Neuronal stem cell (in vitro differentiated cells): ENCODE data around the gene RAMP1.

Source experiments
- DNase-seq: peaks from one replicate; pipeline ENCODE4 v3.0.0-alpha.2; 2013; ENCODE audit warnings: low spot score
- H2AFZ ChIP-seq: one replicate; pipeline ENCODE4 v1.6.1; 2013; ENCODE audit warnings: mild to moderate bottlenecking, low read length, inconsistent platforms
- H2AK5ac ChIP-seq: 2 replicates; pipeline ENCODE4 v1.6.1; 2013; ENCODE audit warnings: low read depth, mild to moderate bottlenecking, inconsistent platforms, low read length, moderate library complexity, mixed read lengths
- H2BK120ac ChIP-seq: 2 replicates; pipeline ENCODE4 v1.6.1; 2013; ENCODE audit warnings: low read depth, mild to moderate bottlenecking, inconsistent platforms, low read length, moderate library complexity, mixed read lengths
- H2BK12ac ChIP-seq: one replicate; pipeline ENCODE4 v1.6.1; 2013; ENCODE audit warnings: low read length, inconsistent platforms
- H2BK15ac ChIP-seq: 2 replicates; pipeline ENCODE4 v1.6.1; 2013; ENCODE audit warnings: mild to moderate bottlenecking, low read length, inconsistent platforms, mixed read lengths
- H2BK5ac ChIP-seq: one replicate; pipeline ENCODE4 v1.6.1; 2013; ENCODE audit warnings: inconsistent platforms, mild to moderate bottlenecking, low read length, moderate library complexity
- H3K14ac ChIP-seq: one replicate; pipeline ENCODE4 v1.6.1; 2013; ENCODE audit warnings: low read length, inconsistent platforms
- H3K18ac ChIP-seq: 2 replicates; pipeline ENCODE4 v1.6.1; 2013; ENCODE audit warnings: low read length, inconsistent platforms
- H3K23ac ChIP-seq: 2 replicates; pipeline ENCODE4 v1.6.1; 2013; ENCODE audit warnings: low read depth, mild to moderate bottlenecking, mixed read lengths, low read length, inconsistent platforms; ENCODE audit not compliant: poor library complexity
- H3K27ac ChIP-seq: replicated peaks from 3 replicates; pipeline ENCODE4 v1.5.1; 2013; ENCODE audit warnings: low read length, inconsistent platforms
- H3K27me3 ChIP-seq, 3 experiments: 2 replicates each; pipeline ENCODE4 v1.6.1; 2013; ENCODE audit warnings: low read length in 3 of 3, mild to moderate bottlenecking in 2 of 3, inconsistent platforms in 1 of 3, low read depth in 1 of 3, mixed read lengths in 1 of 3, moderate library complexity in 1 of 3; ENCODE audit not compliant: control insufficient read depth in 3 of 3, insufficient read depth in 3 of 3
- H3K36me3 ChIP-seq, 2 donors: replicated peaks in 1 of 2; 2 replicates each; pipeline ENCODE4 v1.6.1; 2013; ENCODE audit warnings: low read length in 2 of 2; ENCODE audit not compliant: control insufficient read depth in 2 of 2, insufficient read depth in 2 of 2
- H3K4ac ChIP-seq: 2 replicates; pipeline ENCODE4 v1.6.1; 2013; ENCODE audit warnings: inconsistent platforms, mild to moderate bottlenecking, low read length, moderate library complexity
- H3K4me1 ChIP-seq, 2 donors: 1 replicate in 1 of 2; 2 replicates in 1 of 2; pipeline ENCODE4 v1.6.1; 2013; ENCODE audit warnings: low read length in 2 of 2, low read depth in 1 of 2; ENCODE audit not compliant: control insufficient read depth in 2 of 2, insufficient read depth in 1 of 2
- H3K4me2 ChIP-seq: one replicate; pipeline ENCODE4 v1.6.1; 2013; ENCODE audit warnings: mild to moderate bottlenecking, low read length, inconsistent platforms; ENCODE audit not compliant: insufficient read depth, poor library complexity, severe bottlenecking
- H3K4me3 ChIP-seq, 2 donors: 2 replicates each; pipeline ENCODE4 v1.5.1; 2013; ENCODE audit warnings: low read length in 2 of 2, mild to moderate bottlenecking in 2 of 2, inconsistent platforms in 1 of 2, moderate library complexity in 1 of 2
- H3K79me1 ChIP-seq: one replicate; pipeline ENCODE4 v1.6.1; 2013; ENCODE audit warnings: low read depth, mild to moderate bottlenecking, inconsistent platforms, low read length, moderate library complexity
- H3K9ac ChIP-seq: one replicate; pipeline ENCODE4 v1.6.1; 2013; ENCODE audit warnings: mild to moderate bottlenecking, low read depth, low read length, inconsistent platforms; ENCODE audit not compliant: poor library complexity
- H3K9me3 ChIP-seq, 2 donors: replicated peaks in 1 of 2; 2 replicates each; pipeline versions ENCODE3 to v1.6.1; 2013; ENCODE audit warnings: low read length in 2 of 2, mild to moderate bottlenecking in 2 of 2, inconsistent platforms in 1 of 2, low read depth in 1 of 2, mixed read lengths in 1 of 2, moderate library complexity in 1 of 2; ENCODE audit not compliant: control insufficient read depth in 2 of 2, insufficient read depth in 1 of 2
- H4K8ac ChIP-seq: one replicate; pipeline ENCODE4 v1.6.1; 2013; ENCODE audit warnings: low read depth, mild to moderate bottlenecking, inconsistent platforms, low read length, moderate library complexity
- H4K91ac ChIP-seq: one replicate; pipeline ENCODE4 v1.6.1; 2013; ENCODE audit warnings: low read length, low read depth, mild to moderate bottlenecking, inconsistent platforms; ENCODE audit not compliant: poor library complexity
- WGBS, 2 donors: extraction: QIAGEN DNeasy Blood & Tissue Kit; methylation state at CpG; one replicate each; pipeline ENCODE4 v1.1.7; 2013; ENCODE audit warnings: missing lambda C conversion rate in 2 of 2, mixed read lengths in 1 of 2; ENCODE audit not compliant: insufficient read length in 2 of 2, insufficient replicate concordance in 1 of 2; ENCODE audit errors: extremely low coverage in 2 of 2; 5-methylcytosine and 5-hydroxymethylcytosine counted together

Gene RAMP1

DNA sequence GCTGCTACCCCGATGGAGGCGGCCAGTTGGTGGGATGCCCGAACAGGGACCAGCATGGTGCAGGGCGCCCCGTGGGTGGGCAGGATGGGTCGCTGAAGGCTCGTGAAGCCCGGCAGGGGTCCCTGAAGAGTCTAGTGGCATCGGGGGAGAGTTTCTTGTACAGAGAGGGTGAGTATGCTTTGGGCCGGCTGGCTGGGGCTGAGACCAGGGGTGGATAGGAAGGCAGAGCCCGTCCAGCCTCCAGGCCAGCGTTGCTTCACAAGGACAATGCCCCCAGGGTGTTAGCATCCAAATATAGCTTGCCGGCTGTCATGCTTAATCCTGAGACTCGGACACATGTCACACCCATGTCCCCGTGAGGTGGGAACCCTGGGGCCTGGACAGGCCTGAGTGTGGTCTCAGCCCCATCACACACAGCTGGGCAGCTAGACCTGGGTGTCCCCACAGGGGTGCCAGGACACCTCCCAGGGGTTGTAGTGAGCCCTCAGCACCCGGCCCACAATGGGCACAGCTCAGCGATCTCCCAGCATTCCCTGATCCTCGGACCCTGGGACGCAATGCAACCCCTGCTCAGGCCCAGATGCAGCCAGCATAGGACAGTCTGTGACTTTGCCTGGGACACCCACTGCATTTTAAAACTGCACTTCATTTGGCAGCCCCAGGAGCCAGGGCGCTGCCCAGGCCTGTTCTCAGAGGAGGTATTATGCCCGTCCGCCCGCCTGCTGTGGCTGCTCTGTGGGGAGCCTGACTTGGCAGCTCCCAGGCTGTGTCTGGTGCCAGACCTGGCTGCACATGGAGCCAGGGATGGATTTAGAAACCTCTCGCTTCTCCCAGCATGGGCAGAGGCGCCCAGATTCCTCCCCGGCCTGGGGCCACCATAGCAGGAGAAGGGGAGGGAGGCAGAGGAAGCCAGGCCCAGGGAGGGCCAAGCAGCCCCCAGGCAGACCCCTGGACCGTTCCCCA, 36.4 kb downstream of the RAMP1 start:
- WGBS, 2 donors, result no CpG with 5 or more reads among the region's 27 CpGs
- Histone ChIP-seq H3K18ac (peak overlapping the region; percentile 48), H3K23ac (no peak overlapping the region), H3K9ac (no peak overlapping the region), H2BK12ac (no peak overlapping the region), H3K27me3 (peaks cover 0 to 3% (median 2%) of the 10 kb centered on the region in 3 experiments), H3K14ac (no peak overlapping the region), H3K4me1 (peaks cover 5 to 14% of the 10 kb centered on the region in 2 donors), H3K9me3 (no peaks in the 10 kb centered on the region), H3K27ac (no peak overlapping the region), H4K8ac (no peak overlapping the region), H4K91ac (no peak overlapping the region), H2BK15ac (peak overlapping the region; percentile 84), H2AK5ac (peak overlapping the region; percentile 66), H3K79me1 (no peaks in the 10 kb centered on the region), H3K4ac (no peak overlapping the region), H3K4me2 (no peak overlapping the region), H2AFZ (peak overlapping the region; percentile 76), H3K36me3 (no peaks in the 10 kb centered on the region), H2BK5ac (peak overlapping the region; percentile 24), H2BK120ac (no peak overlapping the region), H3K4me3 (peak overlapping the region in 1 of 2 donors; percentile 46)
- no peak for DNase-seq

DNA sequence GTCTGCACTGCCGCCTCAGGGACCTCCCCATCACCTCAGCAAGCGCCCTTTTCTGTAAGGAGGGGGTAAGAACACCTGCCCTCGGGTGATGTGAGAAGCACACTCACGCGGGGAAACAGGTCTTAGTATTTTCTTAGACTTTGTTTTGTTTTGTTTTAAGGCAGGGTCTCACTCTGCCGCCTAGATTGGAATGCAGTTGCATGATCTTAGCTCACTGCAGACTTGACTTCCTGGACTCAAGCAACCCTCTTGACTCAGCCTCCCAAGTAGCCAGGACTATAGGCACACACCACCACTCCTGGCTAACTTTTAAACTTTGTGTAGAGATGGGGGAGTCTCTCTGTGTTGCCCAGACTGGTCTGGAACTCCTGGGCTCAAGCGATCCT, 37.1 kb downstream of the RAMP1 start:
- no peak overlapping the region for H3K23ac ChIP-seq
- H3K9ac ChIP-seq, result no peak overlapping the region
- H3K14ac ChIP-seq, result no peak overlapping the region
- peak overlapping the region; percentile 76 for H2AFZ ChIP-seq
- peak overlapping the region; percentile 10 for H2BK5ac ChIP-seq
- H3K4me3 ChIP-seq, result no peak overlapping the region
- no peak overlapping the region for H3K4ac ChIP-seq
- H4K8ac ChIP-seq, result no peak overlapping the region
- H3K27me3 ChIP-seq, result peaks cover 0 to 3% (median 2%) of the 10 kb centered on the region in 3 experiments
- WGBS, 2 donors, result no CpG with 5 or more reads among the region's 7 CpGs
- no peaks in the 10 kb centered on the region for H3K36me3 ChIP-seq
- no peak overlapping the region for H2BK12ac ChIP-seq
- H3K9me3 ChIP-seq, result no peaks in the 10 kb centered on the region
- peaks cover 5 to 14% of the 10 kb centered on the region in 2 donors for H3K4me1 ChIP-seq
- H2BK120ac ChIP-seq, result no peak overlapping the region
- H3K4me2 ChIP-seq, result no peak overlapping the region
- no peak overlapping the region for H2BK15ac ChIP-seq
- H3K79me1 ChIP-seq, result no peaks in the 10 kb centered on the region
- peak overlapping the region; percentile 8 for H2AK5ac ChIP-seq
- H3K18ac ChIP-seq, result peak overlapping the region; percentile 22
- no peak overlapping the region for H4K91ac ChIP-seq
- no peak overlapping the region for H3K27ac ChIP-seq
- no peak for DNase-seq

DNA sequence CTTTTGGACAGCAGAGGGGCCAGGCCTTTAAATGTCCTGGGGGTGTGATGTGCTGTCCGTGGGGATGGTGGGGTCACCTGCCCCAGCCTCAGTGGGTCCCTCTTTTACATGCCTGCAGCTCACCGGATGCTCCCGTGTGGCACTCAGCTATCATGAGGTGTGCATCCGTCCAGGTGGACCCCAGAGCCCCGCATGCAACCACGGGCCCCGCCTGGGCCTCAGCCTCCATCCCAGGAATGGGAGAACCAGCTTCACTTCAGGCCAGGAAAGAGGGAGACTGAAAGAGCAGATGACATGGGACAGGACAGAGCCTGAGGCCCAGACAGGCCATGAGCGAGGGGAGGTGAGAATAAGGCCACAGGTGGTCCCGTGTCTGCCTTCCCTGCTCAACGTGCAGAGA, 37.5 kb downstream of the RAMP1 start:
- Histone ChIP-seq H3K36me3 (no peaks in the 10 kb centered on the region), H3K4ac (peak overlapping the region; percentile 55), H3K9me3 (peaks cover 0 to 3% of the 10 kb centered on the region in 2 donors), H4K91ac (no peak overlapping the region), H3K27me3 (peaks cover 0 to 3% (median 2%) of the 10 kb centered on the region in 3 experiments), H2BK15ac (no peak overlapping the region), H2BK5ac (peak overlapping the region; percentile 10), H3K23ac (peak overlapping the region; percentile 73), H2AK5ac (peak overlapping the region; percentile 84), H3K4me2 (no peak overlapping the region), H3K27ac (no peak overlapping the region), H3K4me3 (no peak overlapping the region), H4K8ac (peak overlapping the region; percentile 43), H3K4me1 (peaks cover 5 to 14% of the 10 kb centered on the region in 2 donors), H3K14ac (peak overlapping the region; percentile 47), H2BK120ac (no peak overlapping the region), H3K79me1 (no peaks in the 10 kb centered on the region), H2AFZ (no peak overlapping the region), H2BK12ac (peak overlapping the region; percentile 30), H3K18ac (peak overlapping the region; percentile 80), H3K9ac (no peak overlapping the region)
- DNase-seq, result no peak
- WGBS, 2 donors, result no CpG with 5 or more reads among the region's 10 CpGs

- no peak for DNase-seq
- Histone ChIP-seq H2AK5ac (no peak overlapping the region), H3K36me3 (no peaks in the 10 kb centered on the region), H2BK12ac (no peak overlapping the region), H3K4me3 (no peak overlapping the region), H3K4me1 (peaks cover 5 to 11% of the 10 kb centered on the region in 2 donors), H2BK120ac (no peak overlapping the region), H3K18ac (peak overlapping the region; percentile 48), H4K91ac (peak overlapping the region; percentile 72), H2BK5ac (no peak overlapping the region), H3K14ac (no peak overlapping the region), H2BK15ac (no peak overlapping the region), H2AFZ (no peak overlapping the region), H3K27me3 (peaks cover 0 to 3% (median 2%) of the 10 kb centered on the region in 3 experiments), H3K9me3 (peaks cover 0 to 3% of the 10 kb centered on the region in 2 donors), H3K23ac (no peak overlapping the region), H3K9ac (no peak overlapping the region), H3K27ac (no peak overlapping the region), H3K4ac (no peak overlapping the region), H4K8ac (peak overlapping the region; percentile 65), H3K79me1 (peaks cover 2% of the 10 kb centered on the region), H3K4me2 (no peak overlapping the region)
- WGBS, 2 donors, result no CpG with 5 or more reads among the region's 1 CpG
These were observed 38.6 kb downstream of the RAMP1 start for GRCh38 chr2:237898057-237898414.
